IPS DF 4.7 (cell line): Measurements from ENCODE around the gene NHERF1.

Source experiments
- DNase-seq: peaks from one replicate; pipeline ENCODE4 v3.0.0-alpha.2; 2013; ENCODE audit warnings: low spot score; ENCODE audit errors: extremely low read depth

NHERF1 gene

GRCh38 chr17:74748529-74749278, at the start of gene NHERF1:
TSS of gene NHERF1 (plus strand) at chr17:74748628. CDS start at chr17:74748847, 219 bp downstream.
- DNase-seq: no peak

GRCh38 chr17:74699236-74699635, 49.2 kb upstream of the NHERF1 start:
- no peak for DNase-seq

GRCh38 chr17:74702116-74702871, 46.1 kb upstream of the NHERF1 start:
- DNase-seq: no peak

- DNase-seq: no peak
Observed at GRCh38 chr17:74703311-74703710, 45.1 kb upstream of the NHERF1 start.

GRCh38 chr17:74704544-74704943, 43.9 kb upstream of the NHERF1 start:
- DNase-seq: no peak

GRCh38 chr17:74711058-74711824, 37.2 kb upstream of the NHERF1 start:
- no peak for DNase-seq

GRCh38 chr17:74712301-74712700, 36.1 kb upstream of the NHERF1 start:
- no peak for DNase-seq

GRCh38 chr17:74712756-74713155, 35.7 kb upstream of the NHERF1 start, which contains the start of gene CD300LF:
TSS of gene CD300LF (minus strand) at chr17:74712923. CDS start at chr17:74712866, 57 bp downstream.
- DNase-seq: no peak

- no peak for DNase-seq
Observed at GRCh38 chr17:74713171-74713755, 35.2 kb upstream of the NHERF1 start.

GRCh38 chr17:74715144-74715543, 33.3 kb upstream of the NHERF1 start:
- no peak for DNase-seq

GRCh38 chr17:74720506-74720905, 27.9 kb upstream of the NHERF1 start:
- DNase-seq: no peak

GRCh38 chr17:74722782-74723181, 25.6 kb upstream of the NHERF1 start:
- no peak for DNase-seq

- DNase-seq: no peak
Observed at GRCh38 chr17:74723891-74724290, 24.5 kb upstream of the NHERF1 start.

GRCh38 chr17:74725111-74725510, 23.3 kb upstream of the NHERF1 start:
- DNase-seq: no peak

- DNase-seq: no peak
Observed at GRCh38 chr17:74728033-74728701, 20.3 kb upstream of the NHERF1 start.

GRCh38 chr17:74728702-74729075, 19.7 kb upstream of the NHERF1 start:
- no peak for DNase-seq

GRCh38 chr17:74729368-74729767, 19.1 kb upstream of the NHERF1 start:
- no peak for DNase-seq

GRCh38 chr17:74729866-74730265, 18.6 kb upstream of the NHERF1 start:
- DNase-seq: no peak

- DNase-seq: no peak
Observed at GRCh38 chr17:74730491-74731346, 17.7 kb upstream of the NHERF1 start.

GRCh38 chr17:74731347-74731605, 17.2 kb upstream of the NHERF1 start:
- DNase-seq: no peak
